ENCODE results near the gene DYRK1B.

The DYRK1B gene

DNA sequence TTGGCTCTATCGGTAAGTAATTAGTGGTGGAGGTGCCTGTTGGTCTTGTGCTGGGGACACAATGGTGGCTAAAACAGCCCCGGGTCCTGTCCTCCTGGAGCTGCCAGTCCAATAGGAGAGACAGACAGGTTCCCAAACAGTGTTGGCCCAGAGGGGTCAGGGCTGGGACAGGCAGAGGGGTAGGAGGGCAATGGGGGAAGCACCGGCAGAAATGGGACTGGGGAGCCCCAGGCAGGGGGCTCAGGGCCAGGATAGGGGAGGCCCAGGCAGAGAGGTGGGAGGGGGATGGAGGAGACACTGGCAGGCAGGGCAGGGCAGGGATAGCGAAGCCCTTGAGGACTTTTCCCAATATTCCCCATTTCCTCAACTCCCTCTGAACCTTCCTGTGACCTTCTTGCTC lies 14.4 kb upstream of the DYRK1B start:
- no peak overlapping the region for H3K4me3 ChIP-seq (ENCODE audit: low read length)
- no peak for DNase-seq (ENCODE audit: low read depth)
- TF ChIP-seq, protein P1, sequence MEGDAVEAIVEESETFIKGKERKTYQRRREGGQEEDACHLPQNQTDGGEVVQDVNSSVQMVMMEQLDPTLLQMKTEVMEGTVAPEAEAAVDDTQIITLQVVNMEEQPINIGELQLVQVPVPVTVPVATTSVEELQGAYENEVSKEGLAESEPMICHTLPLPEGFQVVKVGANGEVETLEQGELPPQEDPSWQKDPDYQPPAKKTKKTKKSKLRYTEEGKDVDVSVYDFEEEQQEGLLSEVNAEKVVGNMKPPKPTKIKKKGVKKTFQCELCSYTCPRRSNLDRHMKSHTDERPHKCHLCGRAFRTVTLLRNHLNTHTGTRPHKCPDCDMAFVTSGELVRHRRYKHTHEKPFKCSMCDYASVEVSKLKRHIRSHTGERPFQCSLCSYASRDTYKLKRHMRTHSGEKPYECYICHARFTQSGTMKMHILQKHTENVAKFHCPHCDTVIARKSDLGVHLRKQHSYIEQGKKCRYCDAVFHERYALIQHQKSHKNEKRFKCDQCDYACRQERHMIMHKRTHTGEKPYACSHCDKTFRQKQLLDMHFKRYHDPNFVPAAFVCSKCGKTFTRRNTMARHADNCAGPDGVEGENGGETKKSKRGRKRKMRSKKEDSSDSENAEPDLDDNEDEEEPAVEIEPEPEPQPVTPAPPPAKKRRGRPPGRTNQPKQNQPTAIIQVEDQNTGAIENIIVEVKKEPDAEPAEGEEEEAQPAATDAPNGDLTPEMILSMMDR (IDR thresholded peaks at IDR 0.05; ENCODE audit: insufficient read depth, low read depth, low read length, missing control alignments) = no peak

DNA sequence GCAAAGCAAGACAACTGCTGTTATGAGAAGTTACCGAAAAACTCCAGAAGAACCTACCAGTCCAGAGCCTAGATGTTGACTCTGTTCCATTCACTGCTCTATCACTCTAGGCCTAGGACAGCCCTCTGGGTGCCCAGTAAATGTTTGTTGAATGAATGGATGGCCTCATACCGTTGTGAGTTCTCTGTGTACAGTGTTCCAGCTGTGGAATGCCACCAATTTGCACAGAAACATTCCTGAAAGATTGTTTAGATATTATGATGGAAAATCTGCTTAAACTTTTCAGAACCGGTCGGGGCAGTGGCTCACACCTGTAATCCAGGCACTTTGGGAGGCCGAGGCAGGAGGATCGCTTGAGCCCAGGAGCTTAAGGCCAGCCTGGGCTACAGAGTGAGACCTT lies 13.6 kb upstream of the DYRK1B start:
- H3K4me3 ChIP-seq (ENCODE audit: low read length) = no peak overlapping the region
- DNase-seq (ENCODE audit: low read depth) = no peak
- TF ChIP-seq, protein P1 (IDR thresholded peaks at IDR 0.05; ENCODE audit: insufficient read depth, low read depth, low read length, missing control alignments) = no peak

DNA sequence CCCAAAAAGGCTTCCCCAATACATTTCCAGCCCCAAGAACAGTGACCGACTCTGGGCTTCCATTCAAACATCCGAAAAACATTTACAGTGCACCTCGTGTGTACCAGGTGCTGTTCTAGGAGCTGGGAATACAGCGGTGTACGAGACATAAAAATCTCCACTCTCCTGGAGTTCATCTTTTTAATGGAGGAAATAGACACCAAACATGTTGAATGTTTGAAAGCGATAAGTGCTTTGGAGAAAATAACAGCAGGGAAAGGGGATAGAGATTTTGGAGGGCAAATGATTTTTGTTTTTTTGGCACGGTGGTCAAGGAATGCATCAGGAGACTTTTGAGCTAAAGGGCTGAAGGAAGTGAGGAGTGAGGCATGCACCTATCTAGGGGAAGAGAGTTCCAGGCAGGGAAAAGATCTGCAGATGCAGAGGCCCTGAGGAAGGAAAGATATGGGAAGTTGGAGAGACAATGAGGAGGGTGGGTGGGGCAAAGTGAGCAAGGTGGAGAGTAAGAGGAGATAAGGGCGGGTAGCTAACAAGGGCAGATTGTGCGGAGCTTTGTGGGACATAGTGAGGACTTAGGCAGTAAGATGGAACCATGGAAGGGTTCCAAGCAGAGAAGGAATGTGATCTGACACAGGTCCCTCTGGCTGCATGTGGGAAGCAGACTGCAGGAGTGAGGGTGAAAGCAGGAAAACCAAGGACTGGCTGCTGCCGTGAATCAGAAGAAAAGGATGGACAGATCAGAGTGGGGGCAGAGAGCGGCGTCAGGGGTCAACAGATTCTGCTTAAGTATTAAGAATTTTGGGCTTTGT lies 12.9 kb upstream of the DYRK1B start:
- TF ChIP-seq, protein P1 (IDR thresholded peaks at IDR 0.05; ENCODE audit: insufficient read depth, low read depth, low read length, missing control alignments) = no peak
- DNase-seq (ENCODE audit: low read depth) = no peak
- H3K4me3 ChIP-seq (ENCODE audit: low read length) = peak overlapping the region; percentile 99

DNA sequence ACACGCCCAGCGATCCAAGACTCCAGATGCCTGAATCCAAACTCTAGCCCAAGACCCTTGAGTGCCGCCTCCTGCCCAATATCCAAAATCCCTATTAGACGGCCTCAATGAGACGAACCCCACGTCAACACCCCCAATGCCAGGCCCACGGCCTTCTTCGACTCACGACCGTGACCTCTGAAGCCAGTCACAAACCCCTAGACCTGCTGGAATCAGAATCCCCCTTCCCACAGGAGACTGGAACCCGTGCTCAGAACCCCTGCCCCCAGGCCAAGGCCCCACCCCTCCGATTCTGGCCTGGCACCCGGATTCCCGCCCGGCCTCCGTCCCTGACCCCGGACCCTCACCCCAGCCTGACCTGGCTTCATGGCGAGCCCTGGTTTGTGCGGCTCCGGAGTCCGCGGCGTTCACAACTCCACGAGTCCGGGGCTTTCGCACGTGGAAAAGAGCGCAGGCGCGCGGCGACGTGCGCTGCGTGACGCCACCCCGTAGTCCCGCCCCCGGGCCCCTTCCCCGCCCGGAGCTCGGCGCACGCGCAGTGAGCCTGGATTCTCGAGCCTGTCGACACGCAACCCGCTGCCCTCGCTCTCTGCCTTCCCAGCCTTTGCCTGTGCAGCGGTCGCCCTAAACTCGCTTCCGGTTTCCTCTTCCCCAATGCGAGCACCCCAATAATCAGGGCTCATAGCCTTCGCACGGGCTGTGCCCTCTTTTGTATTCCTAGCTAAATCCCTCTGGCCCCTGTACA lies 12.1 kb upstream of the DYRK1B start, which contains the start of gene FBL:
FBL (minus strand) TSS at position 447 of the 745 bp plus-strand sequence; CDS start at position 368, 79 bp downstream.
- peak; percentile 92 for DNase-seq (ENCODE audit: low read depth)
- TF ChIP-seq, protein P1 (IDR thresholded peaks at IDR 0.05; ENCODE audit: insufficient read depth, low read depth, low read length, missing control alignments) = no peak
- peak within 1 kb of the TSS; percentile 99 for H3K4me3 ChIP-seq (ENCODE audit: low read length)

DNA sequence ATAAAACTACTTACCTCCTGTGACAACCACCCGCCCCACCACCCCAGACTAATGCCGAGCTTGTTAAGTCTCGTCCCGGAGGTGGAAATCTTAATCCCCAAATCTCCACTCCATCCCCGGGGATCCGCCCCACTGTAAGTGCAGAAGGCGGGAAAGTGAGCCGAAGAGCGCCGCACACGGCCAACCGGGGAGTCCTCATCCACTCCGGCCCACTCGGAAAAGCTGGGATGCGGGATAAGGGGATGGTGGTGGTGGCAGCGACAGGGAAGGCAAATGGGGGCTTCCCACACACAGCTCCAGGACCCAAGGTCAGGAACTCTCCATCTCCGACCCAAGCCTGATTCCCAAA lies 11.6 kb upstream of the DYRK1B start:
- TF ChIP-seq, protein P1 (IDR thresholded peaks at IDR 0.05; ENCODE audit: insufficient read depth, low read depth, low read length, missing control alignments) = no peak
- peak; percentile 32 for DNase-seq (ENCODE audit: low read depth)
- H3K4me3 ChIP-seq (ENCODE audit: low read length) = peak overlapping the region; percentile 99

DNA sequence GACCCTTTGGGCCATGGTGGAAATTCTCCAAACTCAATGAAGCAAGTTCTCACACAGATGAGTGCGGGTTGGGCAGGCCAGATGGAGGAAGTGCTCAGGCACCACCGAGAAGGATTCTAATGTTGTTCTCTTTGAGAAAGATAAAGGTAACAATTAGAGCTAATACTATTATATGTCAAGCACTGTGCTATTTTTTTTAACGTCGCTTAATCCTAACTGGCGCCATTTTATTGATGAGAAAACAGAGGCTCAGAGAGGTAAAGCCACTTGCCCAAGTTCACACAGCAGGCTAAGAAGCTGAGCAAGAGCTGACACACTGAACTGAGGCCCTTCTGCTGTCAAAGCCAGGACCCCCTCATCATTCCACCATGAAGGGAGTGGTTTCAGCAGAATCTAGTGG lies 11.2 kb upstream of the DYRK1B start:
- TF ChIP-seq, protein P1 (IDR thresholded peaks at IDR 0.05; ENCODE audit: insufficient read depth, low read depth, low read length, missing control alignments) = no peak
- no peak for DNase-seq (ENCODE audit: low read depth)
- H3K4me3 ChIP-seq (ENCODE audit: low read length) = peak overlapping the region; percentile 99
